Subcutaneous abdominal adipose tissue (tissue), 5 donors: Measurements from ENCODE around the gene COG6.

ENCODE experiments used
- H3K27ac ChIP-seq: one replicate; pipeline ENCODE4 v1.7.0; 2013; ENCODE audit warnings: low read depth, mild to moderate bottlenecking, inconsistent platforms, low read length, moderate library complexity
- H3K27me3 ChIP-seq, 5 donors: one replicate each; pipeline ENCODE4 v1.7.0; 2013; ENCODE audit warnings: low read length in 5 of 5, inconsistent platforms in 1 of 5; ENCODE audit not compliant: control insufficient read depth in 5 of 5, insufficient read depth in 4 of 5
- H3K36me3 ChIP-seq, 5 donors: one replicate each; pipeline ENCODE4 v1.7.0; 2013; ENCODE audit warnings: low read length in 5 of 5; ENCODE audit not compliant: control insufficient read depth in 5 of 5, insufficient read depth in 5 of 5
- H3K4me1 ChIP-seq, 5 donors: one replicate each; pipeline ENCODE4 v1.7.0; 2013; ENCODE audit warnings: low read length in 5 of 5, mild to moderate bottlenecking in 3 of 5, moderate library complexity in 1 of 5; ENCODE audit not compliant: control insufficient read depth in 5 of 5, insufficient read depth in 5 of 5
- H3K4me3 ChIP-seq, 5 donors: one replicate each; pipeline ENCODE4 v1.7.0; 2013; ENCODE audit warnings: low read length in 5 of 5, low read depth in 1 of 5
- H3K9ac ChIP-seq, 5 donors: one replicate each; pipeline ENCODE4 v1.7.0; 2013; ENCODE audit warnings: low read length in 5 of 5, mild to moderate bottlenecking in 4 of 5, moderate library complexity in 3 of 5
- H3K9me3 ChIP-seq, 5 donors: one replicate each; pipeline ENCODE4 v1.7.0; 2013; ENCODE audit warnings: low read length in 5 of 5; ENCODE audit not compliant: control insufficient read depth in 5 of 5
- donor health status: healthy.
- donor health status: healthy.
- donor health status: healthy.
- donor health status: healthy.
- donor health status: healthy.

The COG6 gene

GRCh38 chr13:39675904-39676303 is 20.4 kb downstream of the COG6 start:
- Histone ChIP-seq H3K36me3 (peaks cover 13 to 22% (median 22%) of the 10 kb centered on the region in 5 donors), H3K27ac (no peak overlapping the region), H3K9ac (no peak overlapping the region), H3K4me3 (no peak overlapping the region), H3K4me1 (no peaks in the 10 kb centered on the region), H3K9me3 (peaks cover 0 to 6% (median 0%) of the 10 kb centered on the region in 5 donors), H3K27me3 (no peaks in the 10 kb centered on the region)

- Histone ChIP-seq H3K9ac (no peak overlapping the region), H3K27me3 (no peaks in the 10 kb centered on the region), H3K4me1 (no peaks in the 10 kb centered on the region), H3K4me3 (no peak overlapping the region), H3K27ac (no peak overlapping the region), H3K36me3 (peaks cover 15 to 27% (median 25%) of the 10 kb centered on the region in 5 donors), H3K9me3 (peaks cover 0 to 6% (median 0%) of the 10 kb centered on the region in 5 donors)
Measured at GRCh38 chr13:39676315-39676876, 20.9 kb downstream of the COG6 start.

- H3K27ac ChIP-seq: no peak overlapping the region
- no peak overlapping the region for H3K4me3 ChIP-seq
- H3K9ac ChIP-seq: no peak overlapping the region
- peaks cover 15 to 34% (median 33%) of the 10 kb centered on the region in 5 donors for H3K36me3 ChIP-seq
- no peaks in the 10 kb centered on the region for H3K27me3 ChIP-seq
- peaks cover 0 to 6% (median 0%) of the 10 kb centered on the region in 5 donors for H3K9me3 ChIP-seq
- H3K4me1 ChIP-seq: no peaks in the 10 kb centered on the region
Measured at GRCh38 chr13:39682310-39682709, 26.8 kb downstream of the COG6 start.

- H3K27me3 ChIP-seq: no peaks in the 10 kb centered on the region
- H3K4me3 ChIP-seq: no peak overlapping the region
- H3K4me1 ChIP-seq: no peaks in the 10 kb centered on the region
- no peak overlapping the region for H3K27ac ChIP-seq
- peaks cover 20 to 38% (median 35%) of the 10 kb centered on the region in 5 donors for H3K36me3 ChIP-seq
- H3K9me3 ChIP-seq: peaks cover 0 to 6% (median 0%) of the 10 kb centered on the region in 5 donors
- H3K9ac ChIP-seq: no peak overlapping the region
Measured at GRCh38 chr13:39682788-39683187, 27.3 kb downstream of the COG6 start.

- Histone ChIP-seq H3K27me3 (no peaks in the 10 kb centered on the region), H3K27ac (no peak overlapping the region), H3K4me1 (no peaks in the 10 kb centered on the region), H3K9ac (no peak overlapping the region), H3K4me3 (no peak overlapping the region), H3K9me3 (peaks cover 0 to 6% (median 0%) of the 10 kb centered on the region in 5 donors), H3K36me3 (peaks cover 20 to 38% (median 32%) of the 10 kb centered on the region in 5 donors)
Measured at GRCh38 chr13:39684531-39685137, 29.2 kb downstream of the COG6 start.

- Histone ChIP-seq H3K9me3 (peaks cover 0 to under 1% (median 0%) of the 10 kb centered on the region in 5 donors), H3K27ac (no peak overlapping the region), H3K27me3 (no peaks in the 10 kb centered on the region), H3K9ac (no peak overlapping the region), H3K36me3 (peaks cover 14 to 35% (median 28%) of the 10 kb centered on the region in 5 donors), H3K4me3 (no peak overlapping the region), H3K4me1 (no peaks in the 10 kb centered on the region)
Measured at GRCh38 chr13:39685652-39686051, 30.2 kb downstream of the COG6 start.

- Histone ChIP-seq H3K36me3 (peaks cover 10 to 20% (median 15%) of the 10 kb centered on the region in 5 donors), H3K9me3 (no peaks in the 10 kb centered on the region), H3K4me1 (no peaks in the 10 kb centered on the region), H3K27me3 (no peaks in the 10 kb centered on the region), H3K9ac (no peak overlapping the region), H3K4me3 (no peak overlapping the region), H3K27ac (no peak overlapping the region)
Measured at GRCh38 chr13:39688278-39688677, 32.8 kb downstream of the COG6 start.

GRCh38 chr13:39688699-39689405 is 33.4 kb downstream of the COG6 start:
- H3K27ac ChIP-seq: no peak overlapping the region
- H3K9me3 ChIP-seq: no peaks in the 10 kb centered on the region
- no peak overlapping the region for H3K9ac ChIP-seq

GRCh38 chr13:39692660-39693438 is 37.4 kb downstream of the COG6 start:
- H3K4me1 ChIP-seq: no peaks in the 10 kb centered on the region
- no peaks in the 10 kb centered on the region for H3K27me3 ChIP-seq
- peaks cover 4 to 25% (median 15%) of the 10 kb centered on the region in 5 donors for H3K36me3 ChIP-seq
- H3K9me3 ChIP-seq: no peaks in the 10 kb centered on the region
- H3K27ac ChIP-seq: no peak overlapping the region
- no peak overlapping the region for H3K9ac ChIP-seq
- no peak overlapping the region for H3K4me3 ChIP-seq

More at GRCh38 chr13:39688699-39689405, 33.4 kb downstream of the COG6 start:
- H3K27me3 ChIP-seq: no peaks in the 10 kb centered on the region
- H3K4me3 ChIP-seq: no peak overlapping the region
- peaks cover 10 to 18% (median 15%) of the 10 kb centered on the region in 5 donors for H3K36me3 ChIP-seq
- H3K4me1 ChIP-seq: no peaks in the 10 kb centered on the region
